ENCODE data around the gene SCN1B. TPM values are rescaled to one million over a fixed set of nuclear protein-coding genes. Genes with fewer than 3 reads are reported as not detected.

The SCN1B gene
- polyA plus RNA-seq, 1 donor from 2014 or later, result 1.5 TPM

- Histone ChIP-seq H3K27ac (ENCODE audit: low read length) (no peak overlapping the region), H4K20me1 (ENCODE audit: insufficient read depth) (no peaks in the 10 kb centered on the region), H3K4me2 (ENCODE audit: low read length) (no peak overlapping the region), H3K9me3 (ENCODE audit: low read length) (no peaks in the 10 kb centered on the region), H3K36me3 (ENCODE audit: insufficient read depth, low read length) (no peaks in the 10 kb centered on the region), H3K9me2 (ENCODE audit: insufficient read depth, low read length) (no peaks in the 10 kb centered on the region), H2AFZ (ENCODE audit: low read depth, low read length) (no peak overlapping the region), H3K4me3 (ENCODE audit: low read length) (no peak overlapping the region), H3K9ac (ENCODE audit: low read length) (no peak overlapping the region), H3K79me2 (replicated peaks; ENCODE audit: insufficient read depth, low read length) (no peaks in the 10 kb centered on the region), H3K27me3 (ENCODE audit: insufficient read depth, low read depth, low read length) (peaks cover 6% of the 10 kb centered on the region), H3F3A (ENCODE audit: insufficient read depth, low read length, poor library complexity, severe bottlenecking) (no peaks in the 10 kb centered on the region)
- TF ChIP-seq EP300 (conservative IDR thresholded peaks at IDR 0.05; ENCODE audit: poor library complexity, severe bottlenecking), result no peak
- no peak for TF ChIP-seq TAF1 (IDR thresholded peaks at IDR 0.05; ENCODE audit: low read depth)
- no peak for TF ChIP-seq SMC3 (conservative IDR thresholded peaks at IDR 0.05; ENCODE audit: poor library complexity)
- TF ChIP-seq, protein P1, sequence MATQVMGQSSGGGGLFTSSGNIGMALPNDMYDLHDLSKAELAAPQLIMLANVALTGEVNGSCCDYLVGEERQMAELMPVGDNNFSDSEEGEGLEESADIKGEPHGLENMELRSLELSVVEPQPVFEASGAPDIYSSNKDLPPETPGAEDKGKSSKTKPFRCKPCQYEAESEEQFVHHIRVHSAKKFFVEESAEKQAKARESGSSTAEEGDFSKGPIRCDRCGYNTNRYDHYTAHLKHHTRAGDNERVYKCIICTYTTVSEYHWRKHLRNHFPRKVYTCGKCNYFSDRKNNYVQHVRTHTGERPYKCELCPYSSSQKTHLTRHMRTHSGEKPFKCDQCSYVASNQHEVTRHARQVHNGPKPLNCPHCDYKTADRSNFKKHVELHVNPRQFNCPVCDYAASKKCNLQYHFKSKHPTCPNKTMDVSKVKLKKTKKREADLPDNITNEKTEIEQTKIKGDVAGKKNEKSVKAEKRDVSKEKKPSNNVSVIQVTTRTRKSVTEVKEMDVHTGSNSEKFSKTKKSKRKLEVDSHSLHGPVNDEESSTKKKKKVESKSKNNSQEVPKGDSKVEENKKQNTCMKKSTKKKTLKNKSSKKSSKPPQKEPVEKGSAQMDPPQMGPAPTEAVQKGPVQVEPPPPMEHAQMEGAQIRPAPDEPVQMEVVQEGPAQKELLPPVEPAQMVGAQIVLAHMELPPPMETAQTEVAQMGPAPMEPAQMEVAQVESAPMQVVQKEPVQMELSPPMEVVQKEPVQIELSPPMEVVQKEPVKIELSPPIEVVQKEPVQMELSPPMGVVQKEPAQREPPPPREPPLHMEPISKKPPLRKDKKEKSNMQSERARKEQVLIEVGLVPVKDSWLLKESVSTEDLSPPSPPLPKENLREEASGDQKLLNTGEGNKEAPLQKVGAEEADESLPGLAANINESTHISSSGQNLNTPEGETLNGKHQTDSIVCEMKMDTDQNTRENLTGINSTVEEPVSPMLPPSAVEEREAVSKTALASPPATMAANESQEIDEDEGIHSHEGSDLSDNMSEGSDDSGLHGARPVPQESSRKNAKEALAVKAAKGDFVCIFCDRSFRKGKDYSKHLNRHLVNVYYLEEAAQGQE (IDR thresholded peaks at IDR 0.05; ENCODE audit: borderline replicate concordance), result no peak
- TF ChIP-seq CTCF (IDR thresholded peaks at IDR 0.05; ENCODE audit: poor library complexity, severe bottlenecking), result no peak
- TF ChIP-seq RAD21 (conservative IDR thresholded peaks at IDR 0.05), result no peak
- no peak for TF ChIP-seq POLR2AphosphoS5 (IDR thresholded peaks at IDR 0.05)
- TF ChIP-seq MXI1 (conservative IDR thresholded peaks at IDR 0.05; ENCODE audit: poor library complexity, severe bottlenecking), result no peak
- TF ChIP-seq EZH2 (IDR thresholded peaks at IDR 0.05; ENCODE audit: borderline replicate concordance, insufficient read depth, low read length, poor library complexity, severe bottlenecking), result no peak
Observed at GRCh38 chr19:35026418-35026817, 3.9 kb upstream of the SCN1B start.

- Histone ChIP-seq H2AFZ (ENCODE audit: low read depth, low read length) (no peak overlapping the region), H3K9me2 (ENCODE audit: insufficient read depth, low read length) (no peaks in the 10 kb centered on the region), H3K36me3 (ENCODE audit: insufficient read depth, low read length) (no peaks in the 10 kb centered on the region), H3K79me2 (replicated peaks; ENCODE audit: insufficient read depth, low read length) (no peaks in the 10 kb centered on the region), H3K27ac (ENCODE audit: low read length) (no peak overlapping the region), H3K9ac (ENCODE audit: low read length) (no peak overlapping the region), H4K20me1 (ENCODE audit: insufficient read depth) (no peaks in the 10 kb centered on the region), H3K9me3 (ENCODE audit: low read length) (no peaks in the 10 kb centered on the region), H3F3A (ENCODE audit: insufficient read depth, low read length, poor library complexity, severe bottlenecking) (no peaks in the 10 kb centered on the region), H3K4me2 (ENCODE audit: low read length) (no peak overlapping the region), H3K4me3 (ENCODE audit: low read length) (no peak overlapping the region), H3K27me3 (ENCODE audit: insufficient read depth, low read depth, low read length) (peaks cover 12% of the 10 kb centered on the region)
- TF ChIP-seq MXI1 (conservative IDR thresholded peaks at IDR 0.05; ENCODE audit: poor library complexity, severe bottlenecking) (no peak), EP300 (conservative IDR thresholded peaks at IDR 0.05; ENCODE audit: poor library complexity, severe bottlenecking) (no peak), POLR2AphosphoS5 (IDR thresholded peaks at IDR 0.05) (no peak), EZH2 (IDR thresholded peaks at IDR 0.05; ENCODE audit: borderline replicate concordance, insufficient read depth, low read length, poor library complexity, severe bottlenecking) (no peak)
- TF ChIP-seq, protein P1 (IDR thresholded peaks at IDR 0.05; ENCODE audit: borderline replicate concordance), result no peak
Observed at GRCh38 chr19:35027009-35027408, 3.3 kb upstream of the SCN1B start.

Measured in neural cell (in vitro differentiated cells).